Stimulated activated CD4-positive, alpha-beta T cell treated with anti-CD3 and anti-CD28 coated beads, Interleukin-2, amount 100 ng/mL, for 4 hours (primary cell): ENCODE measurements around the gene TMTC1.

Experiments
- DNase-seq: peaks from one replicate; pipeline ENCODE4 v3.0.0-alpha.2; 2020; ENCODE audit warnings: low read depth

Gene TMTC1

DNA sequence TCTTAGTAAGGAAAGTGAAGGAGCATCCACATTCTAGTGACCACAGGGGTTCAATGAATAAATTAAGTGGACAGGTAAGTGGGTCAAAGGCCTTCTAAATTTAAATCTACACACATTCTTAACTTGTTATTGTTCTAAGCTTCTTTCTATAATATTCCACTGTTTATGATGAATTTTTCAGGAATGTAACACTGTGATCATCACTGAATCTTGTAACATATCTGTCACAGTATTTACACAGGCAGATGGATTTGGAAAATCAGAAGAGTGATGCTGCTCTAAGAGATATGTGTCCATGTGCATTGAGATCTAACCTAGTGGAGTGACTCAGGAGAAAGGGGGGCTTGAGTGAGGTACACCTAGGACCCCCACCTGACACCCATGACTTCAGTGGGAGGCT lies 170.8 kb downstream of the TMTC1 start:
- no peak for DNase-seq

DNA sequence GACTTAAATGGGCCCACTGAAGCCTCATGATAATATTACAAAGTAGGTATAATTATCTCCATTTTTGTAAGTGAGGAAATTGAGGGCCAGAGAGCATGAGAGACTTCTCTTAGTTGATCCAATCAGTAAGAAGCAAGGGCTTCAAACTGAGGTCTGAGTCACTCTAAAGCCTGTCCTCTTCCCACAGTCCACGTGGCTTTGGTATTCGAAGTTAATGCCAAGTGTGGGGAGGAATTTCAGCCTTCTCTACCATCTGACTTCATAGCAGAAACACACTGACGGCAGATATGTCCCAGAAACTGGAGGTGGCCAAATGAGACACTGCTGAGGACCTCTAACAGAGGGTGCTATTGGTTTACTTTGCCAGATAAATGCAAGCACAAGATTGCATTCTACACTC lies 171.8 kb downstream of the TMTC1 start:
- DNase-seq = no peak

DNA sequence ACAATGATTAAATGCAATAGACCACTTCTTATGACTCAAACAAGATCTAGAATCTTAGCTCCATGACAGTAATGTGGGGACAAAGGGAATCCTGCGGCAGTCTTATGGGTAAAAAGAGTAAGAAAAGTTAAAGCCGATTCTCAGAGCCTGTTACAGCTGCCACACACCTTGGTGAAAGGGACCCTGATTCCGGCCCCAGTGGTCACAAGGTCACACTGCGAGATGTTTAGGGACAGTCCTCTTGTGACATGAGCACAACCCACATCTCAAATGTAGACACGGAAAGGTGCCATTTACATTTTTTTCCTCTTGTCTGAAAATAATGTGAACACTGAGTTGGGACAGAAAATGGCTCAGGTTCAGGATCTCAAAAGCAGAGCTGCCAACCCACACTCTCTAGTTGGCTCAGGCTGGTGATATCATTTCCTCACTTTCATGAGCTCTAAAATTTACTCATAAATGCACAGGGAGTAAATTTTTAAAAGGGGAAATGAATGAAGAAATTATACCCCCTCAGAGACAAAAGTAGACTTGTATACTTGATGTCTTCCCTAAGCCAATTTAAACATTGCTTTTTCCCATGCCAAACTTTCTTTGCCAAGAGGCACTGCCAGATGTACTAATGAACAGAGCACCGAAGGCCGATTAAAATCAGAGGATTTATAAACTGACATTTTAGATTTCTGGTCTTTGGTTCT lies 173.1 kb downstream of the TMTC1 start:
- no peak for DNase-seq

DNA sequence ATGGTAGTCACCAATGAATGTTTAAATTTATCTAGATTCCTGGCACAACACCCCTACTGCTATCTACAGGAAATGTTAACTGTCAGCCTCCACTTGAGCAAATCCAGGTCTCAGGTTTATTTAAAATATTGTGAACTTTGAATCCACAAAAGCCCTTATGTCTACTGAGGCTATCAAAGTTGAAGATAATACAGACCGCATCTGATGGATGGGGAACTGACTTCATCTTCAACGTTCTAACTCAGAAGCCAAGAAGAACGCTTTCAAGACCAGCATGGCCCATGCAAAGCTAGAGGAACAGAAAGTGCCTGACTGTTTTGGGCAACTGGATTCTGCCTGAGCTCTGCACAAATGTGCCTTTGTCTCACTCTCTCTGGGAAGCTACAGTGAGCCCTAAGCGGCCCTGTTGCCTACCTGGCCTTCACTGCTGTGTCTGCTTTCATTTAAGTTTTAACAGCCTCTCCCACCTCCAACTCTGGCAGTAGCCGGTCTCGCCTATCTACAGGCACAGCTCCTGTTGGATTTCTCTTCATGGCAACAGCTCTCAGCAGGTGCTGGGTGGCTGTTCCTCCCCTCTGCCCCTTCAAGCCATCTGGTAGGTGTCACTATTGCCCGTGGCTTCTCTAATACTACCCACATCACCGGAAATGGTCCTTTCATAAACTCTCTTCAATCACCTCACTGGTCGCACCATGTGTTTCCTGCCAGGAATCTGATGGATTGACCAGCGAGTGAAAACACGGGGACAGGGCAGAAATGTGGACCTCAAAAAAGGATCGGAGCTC lies 174.1 kb downstream of the TMTC1 start:
- no peak for DNase-seq

DNA sequence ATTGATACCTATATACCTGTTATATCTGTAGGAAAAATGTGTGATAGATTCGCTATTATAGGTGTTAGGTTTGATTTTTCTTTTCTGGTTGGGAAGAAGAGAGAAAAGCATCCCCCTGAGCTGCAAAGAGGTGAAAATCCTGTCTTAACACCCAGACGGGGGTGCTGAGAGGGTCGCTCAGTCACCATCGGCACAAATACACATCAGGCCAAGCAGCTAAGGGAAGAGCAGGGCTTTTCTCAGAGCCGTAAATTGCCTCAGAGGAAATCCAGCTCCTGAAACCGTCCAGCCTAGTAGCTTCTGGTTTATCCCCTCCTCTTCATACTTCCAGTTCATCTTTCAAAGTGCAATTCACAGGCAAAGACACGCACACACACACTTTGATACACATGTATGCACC lies 175.2 kb downstream of the TMTC1 start:
- no peak for DNase-seq

DNA sequence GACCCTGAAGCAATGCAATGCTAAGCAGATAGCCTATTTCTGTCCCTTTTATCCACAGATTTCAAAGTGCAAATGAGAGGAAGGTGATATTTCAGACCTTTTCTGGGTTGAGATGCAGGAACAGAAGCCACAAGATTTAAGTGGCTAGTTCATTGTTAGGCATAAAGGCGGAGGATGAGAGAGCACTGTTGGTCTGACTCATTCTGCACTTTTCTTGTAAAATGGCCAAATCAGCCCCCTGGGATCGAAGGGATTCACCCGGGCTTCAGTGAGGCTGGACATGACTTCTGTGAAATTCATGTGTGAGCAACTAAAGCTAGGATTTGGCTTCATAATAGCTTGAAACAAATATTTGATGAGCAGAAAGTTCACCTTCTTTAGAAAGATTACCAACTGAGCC lies 184.4 kb downstream of the TMTC1 start:
- DNase-seq = no peak

DNA sequence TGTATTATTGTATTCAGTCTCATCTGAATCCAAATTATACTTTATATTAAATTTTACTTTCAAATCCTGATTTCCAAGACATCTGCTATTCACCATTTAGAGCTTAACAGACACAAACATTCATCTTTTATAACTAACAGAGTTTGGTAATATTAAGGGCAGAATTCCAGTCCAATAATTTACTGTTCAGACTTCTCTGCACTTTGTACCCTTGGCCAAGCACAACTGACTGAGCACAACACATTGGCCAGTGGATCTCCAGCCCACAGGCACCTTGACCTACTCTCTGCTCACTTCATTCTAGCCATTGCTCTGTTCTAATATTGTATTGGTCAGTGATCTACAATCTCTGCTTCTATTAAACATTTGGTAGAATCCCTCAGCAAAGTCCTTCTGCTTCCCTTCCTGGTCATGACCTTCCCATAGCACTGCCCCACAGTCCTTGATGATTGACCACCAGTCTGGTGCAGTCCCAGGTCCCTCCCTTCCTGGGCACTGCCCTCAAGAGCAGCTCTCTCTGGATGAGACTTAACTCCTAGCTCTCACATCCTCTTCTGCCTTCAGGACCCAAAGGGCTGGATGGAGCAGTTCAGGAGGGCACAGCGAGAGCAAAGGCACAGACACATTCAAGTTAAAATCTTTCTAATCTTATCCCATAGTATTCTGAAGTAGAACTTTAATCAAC lies 188.5 kb downstream of the TMTC1 start:
- DNase-seq = no peak

DNA sequence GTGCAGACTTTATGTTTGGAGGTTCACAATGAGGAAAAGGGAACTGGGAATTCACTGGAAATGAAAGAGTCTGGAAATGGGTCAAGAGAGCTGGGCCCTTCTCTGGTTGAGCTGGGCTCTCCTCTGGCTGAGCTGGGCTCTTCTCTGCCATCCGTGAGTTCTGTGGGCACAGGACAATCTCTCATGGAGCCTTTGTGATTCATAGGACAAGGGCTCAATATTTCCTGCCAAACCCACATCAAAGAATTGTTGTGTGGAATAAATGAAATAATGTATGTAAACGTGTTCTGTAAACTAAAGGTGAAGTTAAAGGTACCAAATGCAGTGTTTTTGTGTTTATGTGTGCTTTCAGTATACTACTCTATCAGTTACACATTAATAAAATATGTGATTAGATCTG lies 190.7 kb downstream of the TMTC1 start:
- DNase-seq = no peak

DNA sequence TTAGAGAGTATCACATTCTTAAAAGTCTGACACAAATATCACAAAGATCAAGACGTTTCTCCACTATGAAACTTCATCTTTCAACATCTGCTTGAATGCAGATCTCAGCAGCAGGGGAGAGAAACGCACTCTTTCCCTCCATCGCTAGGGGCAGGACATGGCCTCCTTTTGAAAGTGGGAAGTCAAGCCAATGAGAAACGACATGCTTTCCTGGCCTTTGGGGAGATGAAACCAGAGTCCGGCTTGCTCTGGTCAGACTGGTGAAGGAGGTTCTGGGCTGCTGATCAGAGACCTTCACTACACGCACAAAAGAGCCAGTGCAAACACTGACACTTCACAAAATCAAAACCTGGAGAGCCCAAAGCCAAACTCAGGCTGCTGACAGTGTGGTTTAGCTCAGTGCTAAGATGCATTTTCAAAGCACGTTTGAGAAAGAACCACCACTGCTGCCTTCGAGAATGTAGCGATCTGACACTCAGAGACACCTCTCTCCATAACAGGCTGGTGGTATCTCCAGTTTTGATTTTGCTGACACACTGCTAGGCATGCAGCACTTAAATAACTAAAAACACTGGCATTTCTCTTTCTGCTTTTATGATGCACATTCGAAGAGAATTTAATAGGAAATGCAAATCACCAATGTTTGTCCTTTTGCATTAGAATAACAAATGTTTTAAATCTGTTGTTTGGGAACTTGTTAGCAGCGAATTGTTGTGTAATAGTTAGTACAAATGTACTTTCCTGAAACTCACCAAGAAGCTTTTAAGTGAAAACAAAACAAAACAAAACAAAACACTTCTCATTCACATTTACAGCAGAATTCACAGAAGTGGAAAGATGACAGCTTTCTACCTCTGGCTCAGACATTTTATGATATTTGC lies 192.4 kb downstream of the TMTC1 start:
- DNase-seq = no peak

DNA sequence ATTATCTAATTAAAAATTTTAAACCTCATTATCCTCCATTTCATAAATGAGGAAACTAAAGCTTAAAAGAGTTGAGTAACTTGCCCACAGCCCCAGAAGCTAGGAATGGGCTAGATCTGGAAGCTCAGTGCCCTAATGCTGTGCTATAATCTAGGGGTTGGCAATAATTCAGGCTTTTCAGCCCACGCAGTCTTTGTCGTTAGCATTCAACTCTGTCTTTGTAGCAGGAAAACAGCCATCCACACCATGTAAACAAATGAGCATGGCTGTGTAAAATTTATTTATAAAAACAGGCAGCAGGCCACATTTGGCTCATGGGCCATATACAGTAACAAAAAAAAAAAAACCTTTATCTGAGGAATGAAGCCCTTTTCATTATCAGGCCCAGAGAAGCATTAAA lies 193.9 kb downstream of the TMTC1 start:
- DNase-seq = no peak

DNA sequence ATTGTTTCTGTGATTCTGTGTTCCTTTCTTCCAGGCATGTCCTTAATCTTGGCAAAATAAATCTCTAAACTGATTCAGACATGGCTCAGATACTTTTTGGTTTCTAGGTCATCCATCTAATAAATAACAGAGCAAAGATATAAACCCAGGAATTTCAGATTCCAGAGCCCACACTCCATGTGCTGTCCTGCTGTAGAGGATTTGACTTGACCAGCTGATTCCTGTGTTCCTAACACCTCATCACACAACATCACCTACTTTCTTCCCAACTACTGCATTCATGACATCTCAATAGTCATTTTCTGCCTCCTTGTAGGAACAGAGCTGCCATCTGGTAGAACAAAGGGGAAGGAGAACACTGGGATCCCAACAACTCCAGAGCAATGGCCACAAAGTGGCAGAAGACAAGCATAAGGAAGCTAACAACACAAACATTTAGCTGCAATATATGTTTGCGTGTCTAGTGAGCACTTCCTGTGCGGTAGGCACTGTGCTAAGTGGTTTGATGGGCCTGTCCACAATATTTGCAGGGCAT lies 194.4 kb downstream of the TMTC1 start:
- DNase-seq = no peak

DNA sequence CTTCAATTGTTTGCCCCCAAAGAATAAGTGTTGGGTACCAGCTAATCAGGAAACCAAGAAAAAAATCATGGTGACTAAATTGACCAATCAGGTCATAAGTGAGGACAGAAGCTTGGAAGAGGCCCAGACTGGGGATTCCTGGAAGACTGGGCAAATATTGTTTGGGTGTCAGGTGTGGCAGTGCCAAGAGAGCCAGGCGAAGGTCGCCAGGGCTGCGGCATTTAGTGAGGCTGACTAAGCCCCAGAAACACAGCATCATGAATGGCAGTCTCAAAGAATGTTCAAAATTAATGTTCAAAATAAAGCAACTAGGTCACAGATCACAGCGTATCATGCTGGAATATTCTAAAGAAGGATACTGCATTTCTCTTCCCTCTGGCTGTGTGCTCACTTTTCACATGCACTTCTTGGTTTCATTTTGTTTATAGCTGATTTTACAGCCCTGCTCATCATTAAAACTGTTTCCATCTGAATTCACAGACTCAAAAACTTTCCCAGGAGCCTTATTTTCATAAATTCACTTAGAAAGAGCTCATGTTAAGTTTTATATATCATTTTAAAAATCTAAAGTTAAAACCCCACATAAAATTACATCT lies 201.0 kb downstream of the TMTC1 start:
- no peak for DNase-seq

DNA sequence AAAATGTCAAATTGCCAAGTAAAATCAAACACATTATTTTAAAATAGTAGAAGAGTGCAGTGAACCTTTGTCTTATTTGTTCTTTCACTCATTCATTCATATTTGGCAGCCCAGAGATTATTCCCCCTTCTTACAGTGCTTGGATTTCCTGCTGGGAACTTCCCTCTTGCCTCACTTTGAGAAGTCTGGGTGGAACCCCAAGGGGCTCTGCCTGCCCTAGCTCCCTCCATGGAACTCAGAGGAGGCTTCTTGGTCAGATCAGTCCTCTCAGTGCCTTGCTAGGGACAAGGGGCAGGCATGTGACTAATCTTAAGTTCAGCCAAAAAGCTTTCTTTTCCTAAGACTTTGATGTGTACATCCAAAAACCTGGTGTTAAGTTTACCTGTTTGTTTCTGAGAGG lies 201.6 kb downstream of the TMTC1 start:
- DNase-seq = no peak

DNA sequence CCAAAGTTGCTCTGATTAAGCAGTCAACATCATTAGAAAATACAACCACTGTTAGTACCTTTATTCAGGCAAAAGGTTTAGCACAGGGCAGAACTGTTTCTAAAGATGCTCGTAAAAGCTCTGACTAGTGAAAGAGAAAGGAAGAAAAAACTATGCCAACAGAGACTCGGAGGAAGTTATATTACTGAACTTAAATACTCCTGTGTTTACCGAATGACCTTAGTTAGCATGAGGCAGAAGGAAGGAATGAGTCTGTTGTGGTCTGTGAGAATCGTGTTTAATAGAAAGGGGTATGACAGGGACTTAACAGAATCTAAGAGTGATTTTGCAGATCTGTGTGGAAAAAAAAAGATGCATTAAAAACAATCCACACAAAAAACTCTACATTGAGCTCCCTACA lies 202.1 kb downstream of the TMTC1 start:
- no peak for DNase-seq

DNA sequence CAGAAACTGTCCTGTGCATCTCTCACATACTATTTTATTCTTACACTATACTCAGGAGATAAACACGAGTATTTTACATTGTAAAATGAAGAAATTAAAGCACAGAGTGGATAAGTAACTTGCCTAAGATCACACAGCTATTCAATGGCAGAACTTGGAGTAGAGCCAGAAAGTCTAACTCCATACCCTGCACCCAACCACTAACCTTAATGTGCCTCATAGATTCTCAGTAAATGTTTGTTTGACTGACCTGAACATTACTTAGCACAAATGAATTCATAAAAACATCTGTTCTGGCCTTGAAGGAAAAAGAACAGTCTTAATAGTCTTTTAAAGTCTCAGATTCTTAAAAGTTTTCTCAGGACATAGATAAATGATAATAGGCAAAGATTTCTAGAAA lies 202.8 kb downstream of the TMTC1 start:
- DNase-seq = no peak

DNA sequence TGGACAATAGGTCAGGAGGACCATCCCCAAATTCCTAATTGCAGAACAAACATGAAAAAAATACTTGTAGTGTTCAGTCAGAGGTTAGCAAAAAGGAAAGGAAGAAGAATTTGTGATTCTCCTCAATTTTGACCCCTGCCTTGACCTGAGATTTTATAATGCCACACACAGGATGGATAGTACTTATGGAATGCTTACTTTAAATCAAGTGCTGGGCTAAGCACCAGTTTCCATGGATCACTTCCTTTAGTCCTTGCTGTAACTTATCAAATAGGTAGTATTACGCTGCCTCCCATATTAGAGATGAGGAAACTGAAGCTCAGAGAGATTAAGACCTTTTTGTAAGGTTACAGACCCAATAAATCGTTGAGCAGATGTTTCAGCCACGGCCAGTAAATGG lies 205.0 kb downstream of the TMTC1 start:
- DNase-seq = no peak

DNA sequence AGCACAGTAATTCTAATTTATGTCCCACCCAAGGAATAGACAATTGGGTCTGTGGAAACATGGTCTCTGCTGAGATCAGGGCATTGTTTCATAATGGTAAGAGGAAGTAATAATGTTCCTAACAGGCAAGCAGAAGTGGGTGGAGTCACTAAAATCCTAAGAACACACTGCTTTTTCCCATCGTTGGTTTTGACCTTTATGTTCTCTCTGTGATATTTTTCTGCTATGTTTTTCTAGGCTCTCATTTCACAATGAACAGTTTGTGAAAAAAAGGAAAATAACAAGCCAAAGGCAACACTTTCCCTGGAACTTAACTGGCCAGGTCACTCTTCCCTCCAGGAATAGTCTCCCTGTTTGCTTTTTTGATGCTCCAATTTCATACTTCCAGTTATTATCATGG lies 205.7 kb downstream of the TMTC1 start:
- no peak for DNase-seq

DNA sequence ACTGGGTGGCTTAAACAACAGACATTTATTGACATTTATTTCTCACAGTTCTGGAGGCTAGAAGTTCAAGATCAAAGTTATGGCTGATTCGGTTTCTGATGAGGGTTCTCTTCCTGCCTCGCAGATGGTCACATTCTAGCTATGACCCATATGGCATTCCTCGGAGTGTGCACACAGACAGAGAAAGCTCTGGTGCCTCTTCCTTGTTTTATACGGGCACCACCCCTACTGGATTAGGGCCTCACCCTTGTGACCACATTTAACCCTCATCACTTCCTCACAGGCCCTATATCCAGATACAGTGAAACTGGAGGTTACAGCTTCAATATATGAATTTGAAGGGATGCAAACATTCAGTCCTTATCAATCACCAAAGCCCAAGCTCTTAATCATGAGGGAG lies 209.2 kb downstream of the TMTC1 start:
- no peak for DNase-seq

DNA sequence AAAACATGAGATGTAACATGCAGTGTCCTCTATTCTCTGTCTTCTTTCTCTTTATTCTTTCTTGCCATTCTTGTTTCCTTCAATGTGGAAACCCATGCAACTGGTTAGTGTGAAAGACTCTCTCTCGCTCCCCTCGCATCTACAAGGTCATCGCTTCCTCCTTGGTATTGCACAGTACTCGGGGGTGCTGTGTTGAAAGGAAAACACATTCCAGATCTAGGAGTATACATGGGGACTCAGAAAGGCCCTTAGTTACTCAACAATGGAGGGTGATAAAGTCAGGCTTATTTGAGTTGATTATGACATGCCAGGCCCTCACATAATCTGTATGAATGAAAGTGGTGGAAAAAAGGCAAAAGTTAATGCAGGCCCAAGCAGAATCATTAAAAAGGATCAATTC lies 210.8 kb downstream of the TMTC1 start:
- no peak for DNase-seq

DNA sequence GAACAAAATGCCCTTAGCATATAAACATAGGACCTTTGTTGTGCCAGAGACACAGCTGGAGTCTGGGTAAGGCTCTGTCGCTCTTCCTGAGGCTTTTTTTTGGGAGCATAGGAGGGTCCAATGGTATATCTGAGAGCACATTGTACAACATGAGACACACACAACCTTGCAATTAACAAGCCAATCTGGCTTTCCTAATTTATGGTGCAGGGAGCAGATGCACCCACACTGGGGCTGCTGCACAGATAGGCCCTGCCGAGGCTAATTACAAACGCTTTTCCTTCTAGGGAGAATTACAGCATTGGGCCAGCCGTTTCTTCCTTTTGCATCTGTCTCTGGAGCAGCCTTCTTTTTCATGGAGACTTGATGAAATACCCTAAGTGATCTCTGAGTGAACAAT lies 211.3 kb downstream of the TMTC1 start:
- DNase-seq = no peak

DNA sequence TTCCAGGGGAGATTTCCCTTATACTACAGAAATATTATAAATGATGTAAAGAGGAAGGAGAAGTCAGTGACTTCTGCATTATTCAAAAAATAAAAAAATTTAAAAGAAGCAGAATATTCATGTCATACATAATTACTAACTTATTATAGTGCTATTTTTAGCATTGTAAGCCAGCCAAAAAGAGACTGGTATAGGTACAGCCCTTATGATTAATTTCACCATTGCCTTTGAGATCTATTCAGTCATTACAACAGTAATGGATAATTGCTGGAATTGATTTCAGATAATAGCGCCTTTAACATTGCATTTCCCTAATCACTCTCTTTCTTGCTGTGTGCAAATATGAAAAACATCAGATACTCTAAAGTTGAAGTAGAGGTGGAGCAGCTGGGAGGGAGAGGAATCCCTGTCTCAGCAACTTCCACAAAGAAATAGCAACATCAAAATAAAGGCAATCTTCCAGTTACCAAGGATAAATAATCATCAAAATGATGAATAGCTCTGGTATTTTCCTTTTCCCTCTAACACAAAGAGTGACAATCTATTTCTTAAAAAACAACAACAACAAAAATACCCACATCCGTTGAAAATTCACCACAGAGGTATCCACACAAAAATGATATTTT lies 214.5 kb downstream of the TMTC1 start:
- no peak for DNase-seq
